KMS-11 (cell line): Measurements from ENCODE around the gene PPP1R26.
"Not testable (repeated sequence)": the region's sequence is repeated elsewhere in the genome, so short reads cannot be mapped to it uniquely, and the experiment has no call there.

ENCODE experiments used
- H2AFZ ChIP-seq: fragments of 200-600 bp; sonication (generic); 2 replicates; pipeline ENCODE4 v1.6.1; 2016; ENCODE audit warnings: antibody characterized with exemption, mixed run types, low read depth
- H3K27ac ChIP-seq: fragments of 200-600 bp; sonication (generic); 2 replicates; pipeline ENCODE4 v1.6.1; 2016; ENCODE audit warnings: mild to moderate bottlenecking, mixed run types
- H3K27me3 ChIP-seq: fragments of 200-600 bp; sonication (generic); 2 replicates; pipeline ENCODE4 v1.6.1; 2017; ENCODE audit warnings: mild to moderate bottlenecking, low read depth, mixed run types, moderate library complexity; ENCODE audit not compliant: insufficient read depth
- H3K36me3 ChIP-seq: fragments of 200-600 bp; sonication (generic); 2 replicates; pipeline ENCODE4 v1.6.1; 2017; ENCODE audit warnings: mild to moderate bottlenecking, mixed run types; ENCODE audit not compliant: insufficient read depth
- H3K4me1 ChIP-seq: fragments of 200-600 bp; sonication (generic); 2 replicates; pipeline ENCODE4 v1.6.1; 2016; ENCODE audit warnings: mild to moderate bottlenecking, low read depth, mixed run types; ENCODE audit not compliant: poor library complexity, severe bottlenecking
- H3K4me2 ChIP-seq: fragments of 200-600 bp; sonication (generic); 2 replicates; pipeline ENCODE4 v1.7.0; 2016; ENCODE audit warnings: mild to moderate bottlenecking, mixed run types
- H3K4me3 ChIP-seq: fragments of 200-600 bp; sonication (generic); IDR thresholded peaks from 2 replicates; pipeline ENCODE4 v1.6.1; 2017; ENCODE audit warnings: low read depth, low read length, mixed read lengths; ENCODE audit not compliant: insufficient read depth
- H3K79me2 ChIP-seq: fragments of 200-600 bp; sonication (generic); 2 replicates; pipeline ENCODE4 v1.6.1; 2016; ENCODE audit warnings: low read depth, mixed run types; ENCODE audit not compliant: insufficient read depth
- H3K9ac ChIP-seq: fragments of 200-600 bp; sonication (generic); 2 replicates; pipeline ENCODE4 v1.6.1; 2016; ENCODE audit warnings: mild to moderate bottlenecking, mixed run types
- H4K20me1 ChIP-seq: fragments of 200-600 bp; sonication (generic); 2 replicates; pipeline ENCODE4 v1.6.1; 2016; ENCODE audit warnings: mild to moderate bottlenecking, mixed run types; ENCODE audit not compliant: insufficient read depth
- TF ChIP-seq, protein P1 (sequence below): fragments of 200-600 bp; sonication (generic); conservative IDR thresholded peaks from 2 replicates; pipeline ENCODE4 v1.6.1; 2017; ENCODE audit warnings: low read depth, mild to moderate bottlenecking, antibody characterized with exemption, low read length, moderate library complexity, mixed read lengths

PPP1R26 gene

DNA sequence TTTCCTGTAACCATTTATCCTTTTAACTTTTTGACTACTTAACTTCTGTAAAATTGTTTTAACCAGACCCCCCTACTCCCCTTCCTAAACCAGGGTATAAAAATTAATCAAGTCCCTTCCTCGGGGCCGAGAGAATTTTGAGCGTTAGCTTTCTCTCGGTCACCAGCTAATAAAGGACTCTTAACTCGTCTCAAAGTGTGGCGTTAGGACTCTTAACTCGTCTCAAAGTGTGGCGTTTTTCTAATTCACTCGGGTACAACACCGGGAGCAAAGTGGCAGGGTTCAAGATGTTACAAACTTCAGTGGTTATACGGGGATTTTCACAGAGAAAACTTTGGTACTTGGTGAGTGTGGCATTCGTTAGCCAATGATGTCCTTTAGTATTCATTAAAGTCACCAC lies 39.7 kb upstream of the PPP1R26 start:
- Histone ChIP-seq H4K20me1 (no peaks in the 10 kb centered on the region), H2AFZ (no peak overlapping the region), H3K36me3 (no peaks in the 10 kb centered on the region), H3K27me3 (peaks cover 82% of the 10 kb centered on the region), H3K79me2 (no peaks in the 10 kb centered on the region), H3K4me3 (no peak overlapping the region), H3K4me2 (no peak overlapping the region), H3K27ac (no peak overlapping the region), H3K9ac (no peak overlapping the region), H3K4me1 (no peaks in the 10 kb centered on the region)
- TF ChIP-seq, protein P1, sequence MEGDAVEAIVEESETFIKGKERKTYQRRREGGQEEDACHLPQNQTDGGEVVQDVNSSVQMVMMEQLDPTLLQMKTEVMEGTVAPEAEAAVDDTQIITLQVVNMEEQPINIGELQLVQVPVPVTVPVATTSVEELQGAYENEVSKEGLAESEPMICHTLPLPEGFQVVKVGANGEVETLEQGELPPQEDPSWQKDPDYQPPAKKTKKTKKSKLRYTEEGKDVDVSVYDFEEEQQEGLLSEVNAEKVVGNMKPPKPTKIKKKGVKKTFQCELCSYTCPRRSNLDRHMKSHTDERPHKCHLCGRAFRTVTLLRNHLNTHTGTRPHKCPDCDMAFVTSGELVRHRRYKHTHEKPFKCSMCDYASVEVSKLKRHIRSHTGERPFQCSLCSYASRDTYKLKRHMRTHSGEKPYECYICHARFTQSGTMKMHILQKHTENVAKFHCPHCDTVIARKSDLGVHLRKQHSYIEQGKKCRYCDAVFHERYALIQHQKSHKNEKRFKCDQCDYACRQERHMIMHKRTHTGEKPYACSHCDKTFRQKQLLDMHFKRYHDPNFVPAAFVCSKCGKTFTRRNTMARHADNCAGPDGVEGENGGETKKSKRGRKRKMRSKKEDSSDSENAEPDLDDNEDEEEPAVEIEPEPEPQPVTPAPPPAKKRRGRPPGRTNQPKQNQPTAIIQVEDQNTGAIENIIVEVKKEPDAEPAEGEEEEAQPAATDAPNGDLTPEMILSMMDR: no peak

DNA sequence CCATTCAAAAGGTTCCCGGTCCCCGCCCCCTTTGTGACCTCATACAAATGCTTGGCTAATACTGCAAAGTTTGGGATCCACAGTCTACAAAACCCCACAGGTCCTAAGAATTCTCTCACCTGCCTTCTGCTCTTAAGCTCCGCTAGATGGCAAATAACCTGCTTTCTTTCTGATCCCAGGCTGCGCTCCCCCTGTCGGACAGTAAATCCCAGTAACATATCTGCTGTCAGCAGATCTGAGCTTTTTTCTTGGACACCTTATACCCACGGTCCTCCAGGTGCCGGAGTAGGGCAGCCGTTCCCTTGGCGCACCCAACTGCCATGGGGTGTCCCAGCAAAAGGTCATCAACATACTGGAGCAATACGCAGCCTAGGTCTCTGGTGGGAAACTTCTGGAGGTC lies 39.0 kb upstream of the PPP1R26 start:
- H2AFZ ChIP-seq: no peak overlapping the region

DNA sequence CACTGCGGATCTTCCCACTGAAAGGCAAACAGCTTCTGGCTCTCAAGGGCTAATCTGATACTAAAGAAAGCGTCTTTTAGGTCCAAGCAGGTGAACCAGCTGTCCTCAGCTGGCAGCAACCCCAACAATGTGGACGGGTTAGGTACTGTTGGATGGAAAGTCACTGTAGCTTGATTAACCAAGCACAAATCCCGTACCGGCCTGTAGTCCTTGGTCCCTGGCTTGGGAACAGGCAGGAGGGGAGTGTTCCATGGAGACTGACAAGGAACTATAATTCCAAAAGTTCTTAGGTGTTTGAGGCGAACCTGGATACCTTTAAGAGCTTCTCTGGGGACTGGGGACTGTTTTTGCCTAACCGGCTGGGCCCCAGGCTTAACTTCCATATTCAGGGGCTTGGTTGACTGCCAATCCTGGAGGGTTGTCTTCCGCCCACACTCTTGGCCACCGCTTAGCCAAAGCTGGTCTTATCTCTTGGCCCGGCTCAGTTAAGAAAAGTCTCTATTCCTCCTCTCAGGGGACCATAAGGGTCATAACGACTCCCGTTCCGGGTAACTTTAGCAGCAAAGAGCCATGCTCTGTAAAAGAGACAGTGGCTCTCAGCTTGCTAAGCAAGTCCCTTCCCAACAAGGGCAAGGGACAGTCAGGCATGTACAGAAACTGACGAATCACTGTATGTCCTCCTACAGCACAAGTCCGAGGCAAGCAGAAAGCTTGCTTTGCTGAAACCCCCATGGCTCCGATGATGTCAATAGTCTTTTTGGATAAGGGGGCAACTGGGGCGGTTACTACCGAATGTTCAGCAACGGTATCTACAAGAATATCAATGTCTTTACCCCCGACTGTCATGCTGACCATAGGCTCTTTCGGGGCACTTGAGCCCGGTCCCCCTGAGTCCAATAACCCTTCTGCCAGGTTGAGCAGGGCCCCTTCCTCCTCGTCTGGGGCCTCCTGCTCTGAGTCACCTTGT lies 38.2 kb upstream of the PPP1R26 start:
- not testable (repeated sequence) for H4K20me1 ChIP-seq, H3K79me2 ChIP-seq

More for the DNA sequence above, 39.0 kb upstream of the PPP1R26 start:
- Histone ChIP-seq H3K4me3 (no peak overlapping the region), H3K27ac (no peak overlapping the region), H3K9ac (no peak overlapping the region), H4K20me1 (no peaks in the 10 kb centered on the region), H3K27me3 (peaks cover 83% of the 10 kb centered on the region), H3K79me2 (no peaks in the 10 kb centered on the region), H3K4me2 (no peak overlapping the region), H3K36me3 (no peaks in the 10 kb centered on the region), H3K4me1 (no peaks in the 10 kb centered on the region)
- TF ChIP-seq, protein P1: 0 out of 2 replicates have a peak, but pooled peaks have one; percentile 25

DNA sequence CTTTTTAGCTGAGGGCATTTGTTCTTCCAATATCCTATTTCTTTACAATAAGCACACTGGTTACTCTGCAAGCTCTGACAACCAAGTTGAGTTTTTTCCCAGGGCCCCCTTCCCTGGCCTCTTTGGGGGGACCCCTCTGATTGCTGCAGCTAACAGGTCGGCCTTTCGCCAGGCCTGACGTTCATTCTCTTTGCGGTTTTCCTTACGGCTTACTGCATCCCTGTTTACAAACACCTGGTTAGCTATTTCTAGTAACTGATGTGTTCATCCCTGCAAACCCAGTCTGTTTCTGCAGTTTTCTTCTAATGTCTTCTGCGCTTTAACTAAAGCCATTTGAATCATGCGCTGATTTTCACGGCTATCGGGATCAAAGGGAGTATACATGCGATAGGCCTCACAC lies 37.5 kb upstream of the PPP1R26 start:
- no peaks in the 10 kb centered on the region for H3K4me1 ChIP-seq
- no peak overlapping the region for H3K4me2 ChIP-seq
- H3K9ac ChIP-seq: no peak overlapping the region
- no peak overlapping the region for H2AFZ ChIP-seq
- H3K79me2 ChIP-seq: no peaks in the 10 kb centered on the region
- H4K20me1 ChIP-seq: no peaks in the 10 kb centered on the region
- TF ChIP-seq, protein P1: no peak
- H3K27me3 ChIP-seq: peaks cover 71% of the 10 kb centered on the region
- H3K27ac ChIP-seq: no peak overlapping the region
- no peaks in the 10 kb centered on the region for H3K36me3 ChIP-seq
- H3K4me3 ChIP-seq: no peak overlapping the region

More for the DNA sequence above, 38.2 kb upstream of the PPP1R26 start:
- not testable (repeated sequence) for H3K27ac ChIP-seq, H3K36me3 ChIP-seq, H3K4me1 ChIP-seq, H3K9ac ChIP-seq, H3K4me3 ChIP-seq, H3K4me2 ChIP-seq, H2AFZ ChIP-seq
- peaks cover 76% of the 10 kb centered on the region for H3K27me3 ChIP-seq
